Measurements from ENCODE around the gene IL13.

Gene IL13

DNA sequence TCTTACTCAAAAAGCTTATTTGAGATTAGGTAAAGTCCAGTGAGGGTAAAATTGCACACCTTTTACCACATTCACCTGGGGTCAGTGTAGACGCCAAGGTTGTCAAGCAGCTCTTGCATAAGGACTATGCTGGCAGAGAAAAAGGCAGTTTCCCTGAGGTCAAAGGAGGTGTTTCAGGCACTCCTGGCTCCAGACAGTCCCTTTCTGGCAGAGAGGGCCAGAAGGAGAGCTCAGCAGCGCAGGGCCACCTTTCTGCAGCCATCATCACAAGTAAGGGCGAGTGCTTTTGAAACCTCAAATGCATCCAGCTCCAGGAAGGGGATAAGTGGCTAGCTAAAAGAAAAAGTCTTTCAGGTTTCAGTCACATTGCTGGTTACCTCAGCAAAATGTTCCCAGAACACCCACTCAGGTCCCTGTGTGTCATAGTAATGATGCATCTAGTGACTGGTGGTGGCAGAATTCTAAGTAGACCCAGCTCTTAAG lies 16.7 kb upstream of the IL13 start:
- Mint-ChIP-seq H3K4me3 (no peak overlapping the region), H3K27me3 (no peaks in the 10 kb centered on the region), H3K27ac (ENCODE audit: low read depth) (no peak overlapping the region), H3K9me3 (no peaks in the 10 kb centered on the region), H3K4me1 (no peaks in the 10 kb centered on the region), H3K36me3 (ENCODE audit: insufficient read depth) (peaks cover 36% of the 10 kb centered on the region)
- DNase-seq (ENCODE audit: low spot score in 2 of 2) (no peak), ATAC-seq (replicated peaks; ENCODE audit: extremely low read depth, poor library complexity, severe bottlenecking) (no peak)

DNA sequence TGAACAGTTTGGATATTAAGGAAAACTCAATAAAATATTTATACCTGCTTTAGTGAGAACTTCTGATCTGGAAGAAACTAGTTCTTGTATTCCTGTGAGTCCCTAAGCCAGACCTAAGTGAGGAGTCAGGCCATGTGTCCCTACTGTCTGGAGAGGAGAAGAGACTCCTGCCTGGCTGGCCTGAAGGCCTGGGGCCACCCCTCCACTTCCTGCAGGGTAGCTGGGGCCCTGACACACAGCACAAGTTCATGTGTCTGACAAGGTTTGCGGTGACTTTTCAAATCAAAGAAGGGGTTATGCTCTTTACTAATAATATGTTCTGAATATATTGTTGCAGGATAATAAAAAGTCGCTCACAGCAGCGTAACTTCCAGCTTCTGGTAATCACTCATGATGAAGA lies 16.1 kb upstream of the IL13 start:
- Mint-ChIP-seq H3K27me3 (no peaks in the 10 kb centered on the region), H3K4me1 (no peaks in the 10 kb centered on the region), H3K4me3 (no peak overlapping the region), H3K36me3 (ENCODE audit: insufficient read depth) (peaks cover 36% of the 10 kb centered on the region), H3K9me3 (no peaks in the 10 kb centered on the region), H3K27ac (ENCODE audit: low read depth) (no peak overlapping the region)
- DNase-seq (ENCODE audit: low spot score in 2 of 2), result no peak
- ATAC-seq (replicated peaks; ENCODE audit: extremely low read depth, poor library complexity, severe bottlenecking), result no peak

DNA sequence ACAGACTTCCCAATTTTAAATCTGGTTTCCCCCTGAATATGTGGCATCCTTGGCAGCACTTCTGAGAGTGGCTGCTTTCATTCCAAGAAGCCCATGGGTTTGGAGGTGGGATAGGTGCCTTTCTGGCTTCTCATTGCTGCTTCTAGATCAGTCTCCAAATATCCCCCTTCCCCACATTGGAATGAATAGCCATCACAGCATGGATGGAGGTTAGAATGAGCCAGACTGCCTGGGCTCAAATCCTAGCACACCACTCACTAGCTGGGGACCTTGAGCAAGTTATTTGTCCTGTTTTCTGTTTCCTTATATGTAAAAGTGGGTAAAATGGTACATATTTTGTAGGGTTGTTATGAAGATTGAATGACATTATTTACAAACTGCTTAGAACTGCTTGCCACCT lies 13.8 kb upstream of the IL13 start:
- DNase-seq (ENCODE audit: low spot score in 2 of 2) (no peak), ATAC-seq (replicated peaks; ENCODE audit: extremely low read depth, poor library complexity, severe bottlenecking) (no peak)
- Mint-ChIP-seq H3K27ac (ENCODE audit: low read depth) (no peak overlapping the region), H3K4me3 (no peak overlapping the region), H3K4me1 (no peaks in the 10 kb centered on the region), H3K9me3 (peaks cover 11% of the 10 kb centered on the region), H3K36me3 (ENCODE audit: insufficient read depth) (peaks cover 20% of the 10 kb centered on the region), H3K27me3 (no peaks in the 10 kb centered on the region)

DNA sequence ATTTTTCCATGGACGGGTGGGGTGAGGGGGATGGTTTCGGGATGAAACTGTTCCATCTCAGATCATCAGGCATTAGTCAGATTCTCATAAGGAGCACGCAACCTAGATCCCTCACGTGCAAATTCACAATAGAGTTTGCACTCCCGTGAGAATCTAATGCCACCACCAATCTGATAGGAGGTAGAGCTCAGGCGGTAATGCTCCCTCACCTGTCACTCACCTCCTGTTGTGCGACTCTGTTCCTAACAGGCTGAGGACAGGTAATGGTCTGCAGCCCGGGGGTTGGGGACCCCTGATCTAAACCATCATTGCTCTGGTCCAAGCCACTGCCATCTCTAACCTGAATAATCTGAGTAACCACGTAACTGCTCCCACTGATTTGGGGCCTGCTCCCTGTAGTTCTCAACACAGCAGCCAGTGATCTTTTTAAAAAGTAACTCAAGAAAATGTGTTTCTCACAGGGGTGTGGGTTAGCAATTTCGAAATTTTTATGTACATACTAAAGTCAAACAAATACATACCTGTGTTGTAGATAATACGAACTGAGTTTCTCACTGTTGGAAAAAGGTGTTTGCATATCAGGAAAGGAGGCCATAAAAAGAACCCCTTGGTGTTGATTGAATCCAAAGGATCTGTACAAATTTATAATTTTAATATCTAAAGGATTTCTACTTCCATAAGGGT lies 11.2 kb upstream of the IL13 start:
- ATAC-seq (replicated peaks; ENCODE audit: extremely low read depth, poor library complexity, severe bottlenecking), result no peak
- Mint-ChIP-seq H3K4me3 (no peak overlapping the region), H3K4me1 (no peaks in the 10 kb centered on the region), H3K36me3 (ENCODE audit: insufficient read depth) (peaks cover 9% of the 10 kb centered on the region), H3K9me3 (peaks cover 11% of the 10 kb centered on the region), H3K27ac (ENCODE audit: low read depth) (no peak overlapping the region), H3K27me3 (no peaks in the 10 kb centered on the region)
- DNase-seq (ENCODE audit: low spot score in 2 of 2), result no peak

DNA sequence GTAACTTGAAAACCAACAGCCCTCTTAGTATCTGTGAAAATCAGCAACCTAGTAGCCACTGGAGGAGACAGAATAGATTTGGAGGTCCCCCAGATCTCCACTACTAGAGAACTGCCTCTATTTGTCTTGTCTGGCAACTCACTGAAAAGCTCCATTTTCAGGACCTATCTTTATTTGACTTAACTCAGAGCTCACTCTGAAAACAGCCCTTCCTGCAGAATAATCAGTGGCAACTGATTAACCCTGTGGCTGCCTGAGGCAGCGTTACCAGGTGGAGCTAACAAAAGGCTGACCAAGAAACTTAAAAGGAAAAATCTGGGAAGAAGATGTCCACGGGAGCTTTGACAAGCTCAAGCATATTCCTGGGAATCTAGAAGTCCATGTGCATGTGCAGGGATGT lies 10.5 kb upstream of the IL13 start:
- ATAC-seq (replicated peaks; ENCODE audit: extremely low read depth, poor library complexity, severe bottlenecking), result no peak
- Mint-ChIP-seq H3K9me3 (peaks cover 11% of the 10 kb centered on the region), H3K4me3 (no peak overlapping the region), H3K27me3 (no peaks in the 10 kb centered on the region), H3K36me3 (ENCODE audit: insufficient read depth) (peaks cover 5% of the 10 kb centered on the region), H3K27ac (ENCODE audit: low read depth) (no peak overlapping the region), H3K4me1 (no peaks in the 10 kb centered on the region)
- no peak for DNase-seq (ENCODE audit: low spot score in 2 of 2)

DNA sequence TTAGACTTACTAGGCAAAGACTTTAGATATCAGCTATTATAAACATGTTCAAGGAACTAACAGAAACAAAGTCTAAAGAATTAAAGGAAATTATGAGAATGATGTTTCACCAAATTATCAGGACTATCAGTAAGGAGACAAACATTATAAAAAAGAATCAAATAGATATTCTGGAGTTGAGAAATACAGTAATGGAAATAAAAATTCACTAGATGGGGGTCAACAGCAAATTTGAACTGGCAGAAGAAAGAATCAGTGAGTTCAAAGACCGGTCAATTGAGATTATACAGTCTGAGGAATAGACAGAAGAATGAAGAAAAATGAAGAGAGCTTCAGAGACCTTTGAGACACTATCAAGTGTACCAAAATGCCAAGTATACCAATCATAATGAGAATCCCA lies 9.6 kb upstream of the IL13 start:
- H3K4me3 Mint-ChIP-seq, result no peak overlapping the region
- H3K27me3 Mint-ChIP-seq, result no peaks in the 10 kb centered on the region
- DNase-seq (ENCODE audit: low spot score in 2 of 2), result no peak
- no peaks in the 10 kb centered on the region for H3K4me1 Mint-ChIP-seq
- H3K27ac Mint-ChIP-seq (ENCODE audit: low read depth), result no peak overlapping the region
- no peaks in the 10 kb centered on the region for H3K36me3 Mint-ChIP-seq (ENCODE audit: insufficient read depth)
- H3K9me3 Mint-ChIP-seq, result peaks cover 11% of the 10 kb centered on the region
- no peak for ATAC-seq (replicated peaks; ENCODE audit: extremely low read depth, poor library complexity, severe bottlenecking)

DNA sequence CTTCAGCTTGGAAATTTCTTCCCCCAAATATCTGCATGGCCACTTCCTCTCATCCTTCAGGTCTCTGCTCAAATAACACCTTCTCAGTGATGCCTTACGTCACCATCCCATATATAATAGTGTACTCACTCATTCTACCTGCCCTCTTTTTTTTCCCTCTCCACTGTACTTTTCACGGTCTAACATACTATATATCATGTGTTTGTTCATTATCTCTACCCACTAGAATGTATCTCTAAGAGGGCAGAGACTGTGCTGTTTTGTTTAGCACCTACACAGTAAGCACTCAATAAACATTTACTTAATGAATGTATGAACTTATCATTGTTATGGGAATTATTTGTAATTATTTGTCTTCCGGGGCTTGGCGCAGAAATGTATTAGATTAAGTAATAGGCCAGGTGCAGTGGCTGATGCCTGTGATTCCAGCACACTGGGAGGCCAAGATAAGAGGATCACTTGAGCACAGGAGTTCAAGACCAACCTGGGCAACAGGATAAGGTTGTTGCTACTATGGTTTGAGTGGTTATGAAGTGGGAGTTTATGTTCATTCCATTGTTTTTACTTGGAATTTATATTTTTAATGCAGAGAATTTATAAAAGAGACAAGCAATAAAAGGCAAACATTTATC lies 6.0 kb upstream of the IL13 start:
- no peak overlapping the region for H3K27ac Mint-ChIP-seq (ENCODE audit: low read depth)
- no peak overlapping the region for H3K4me3 Mint-ChIP-seq
- no peak for ATAC-seq (replicated peaks; ENCODE audit: extremely low read depth, poor library complexity, severe bottlenecking)
- peaks cover 7% of the 10 kb centered on the region for H3K4me1 Mint-ChIP-seq
- H3K9me3 Mint-ChIP-seq, result peaks cover 11% of the 10 kb centered on the region
- H3K36me3 Mint-ChIP-seq (ENCODE audit: insufficient read depth), result no peaks in the 10 kb centered on the region
- peaks cover 7% of the 10 kb centered on the region for H3K27me3 Mint-ChIP-seq
- no peak for DNase-seq (ENCODE audit: low spot score in 2 of 2)

DNA sequence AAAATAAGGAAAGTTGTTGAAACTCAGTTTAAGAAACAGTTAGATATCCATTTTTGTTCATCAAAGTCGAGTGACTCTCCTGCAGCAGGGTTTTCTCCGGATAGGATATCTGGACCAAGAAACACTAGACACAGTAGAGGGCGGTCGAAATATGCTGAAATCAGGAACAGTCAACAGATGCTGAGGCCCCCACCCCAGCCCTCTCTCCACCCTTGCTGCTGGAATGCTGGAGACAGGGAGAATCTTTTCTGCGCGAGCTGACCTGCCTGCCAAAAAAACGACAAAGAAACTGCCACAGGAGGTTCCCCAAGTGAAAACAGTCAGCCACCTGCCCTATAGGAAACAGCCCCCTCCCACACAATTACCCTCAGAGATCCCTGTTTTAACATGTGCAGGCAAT lies 4.3 kb upstream of the IL13 start:
- Mint-ChIP-seq H3K4me3 (no peak overlapping the region), H3K27ac (ENCODE audit: low read depth) (no peak overlapping the region), H3K4me1 (peaks cover 9% of the 10 kb centered on the region), H3K9me3 (peaks cover under 1% of the 10 kb centered on the region), H3K36me3 (ENCODE audit: insufficient read depth) (no peaks in the 10 kb centered on the region), H3K27me3 (peaks cover 8% of the 10 kb centered on the region)
- no peak for ATAC-seq (replicated peaks; ENCODE audit: extremely low read depth, poor library complexity, severe bottlenecking)
- no peak for DNase-seq (ENCODE audit: low spot score in 2 of 2)

DNA sequence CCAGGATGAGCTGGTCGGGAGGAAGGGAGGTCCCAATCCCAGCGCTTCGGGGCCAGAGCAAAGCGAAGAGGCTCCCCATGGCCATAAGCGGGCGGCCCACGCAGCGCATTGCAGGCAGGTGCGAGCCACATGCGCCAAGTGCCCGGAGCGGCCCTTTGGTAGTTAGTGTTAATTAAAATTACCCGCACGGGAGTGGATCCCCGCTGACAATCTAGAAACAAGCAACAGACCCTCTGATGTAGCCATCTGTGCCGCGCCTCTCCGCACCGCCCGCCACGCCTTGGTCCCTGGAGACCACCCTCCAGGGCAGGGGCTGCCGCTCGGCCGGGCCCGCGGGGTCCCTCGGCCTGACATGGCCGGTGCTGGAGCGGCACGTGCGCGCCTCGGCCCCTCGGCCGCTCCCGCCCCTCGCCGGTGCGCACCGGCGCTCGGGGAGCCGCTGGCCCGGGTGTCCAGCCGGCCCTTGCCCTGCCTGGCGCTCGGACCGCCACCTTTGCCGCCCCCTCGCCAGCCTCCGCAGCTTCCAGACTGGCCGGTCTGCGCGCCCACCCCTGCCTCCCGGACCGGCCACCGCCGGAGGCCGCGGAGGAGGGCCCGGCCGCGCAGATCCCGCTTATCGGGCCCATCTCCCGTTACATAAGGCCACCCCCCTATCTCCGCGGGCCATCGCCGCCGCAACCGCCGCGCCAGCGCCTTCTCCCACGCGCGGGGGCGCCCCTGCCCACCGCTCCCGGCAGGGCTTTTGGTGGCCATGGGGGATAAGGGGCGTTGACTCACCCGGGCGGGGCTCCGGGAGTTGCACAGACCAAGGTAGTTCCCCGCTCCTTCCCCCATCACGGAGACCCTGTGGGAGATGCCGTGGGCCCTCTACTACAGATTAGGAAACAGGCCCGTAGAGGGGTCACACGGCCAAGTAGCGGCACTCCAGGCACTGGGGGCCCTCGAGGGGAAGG lies 1.9 kb upstream of the IL13 start:
- no peak for DNase-seq (ENCODE audit: low spot score in 2 of 2)

DNA sequence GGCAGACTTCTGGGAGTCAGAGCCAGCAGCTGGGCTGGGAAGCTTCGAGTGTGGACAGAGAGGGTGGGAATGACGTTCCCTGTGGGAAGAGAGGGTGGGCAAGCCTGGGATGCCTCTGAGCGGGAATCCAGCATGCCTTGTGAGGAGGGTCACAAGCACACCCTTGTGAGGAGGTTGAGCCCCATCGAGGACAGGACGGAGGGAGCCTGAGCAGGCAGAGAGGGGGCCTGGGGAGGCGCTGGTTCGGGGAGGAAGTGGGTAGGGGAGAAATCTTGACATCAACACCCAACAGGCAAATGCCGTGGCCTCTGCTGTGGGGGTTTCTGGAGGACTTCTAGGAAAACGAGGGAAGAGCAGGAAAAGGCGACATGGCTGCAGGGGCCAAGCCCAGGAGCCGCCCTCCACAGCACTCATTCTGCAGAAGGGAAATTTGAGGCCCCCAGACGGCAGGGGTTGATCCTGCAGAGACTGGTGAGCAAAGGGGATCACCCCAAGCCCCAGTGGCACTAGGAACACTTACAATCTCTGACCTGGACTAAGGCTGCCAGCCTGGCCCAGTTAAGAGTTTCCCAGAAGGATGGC lies 1.1 kb upstream of the IL13 start:
- H3K27ac Mint-ChIP-seq (ENCODE audit: low read depth), result no peak overlapping the region
- no peak for DNase-seq (ENCODE audit: low spot score in 2 of 2)

More for the DNA sequence above, 1.9 kb upstream of the IL13 start:
- peak overlapping the region; percentile 72 for H3K4me3 Mint-ChIP-seq
- H3K36me3 Mint-ChIP-seq (ENCODE audit: insufficient read depth), result no peaks in the 10 kb centered on the region
- peak; percentile 45 for ATAC-seq (replicated peaks; ENCODE audit: extremely low read depth, poor library complexity, severe bottlenecking)
- H3K9me3 Mint-ChIP-seq, result no peaks in the 10 kb centered on the region
- H3K27ac Mint-ChIP-seq (ENCODE audit: low read depth), result no peak overlapping the region
- peaks cover 9% of the 10 kb centered on the region for H3K4me1 Mint-ChIP-seq
- H3K27me3 Mint-ChIP-seq, result peaks cover 8% of the 10 kb centered on the region

DNA sequence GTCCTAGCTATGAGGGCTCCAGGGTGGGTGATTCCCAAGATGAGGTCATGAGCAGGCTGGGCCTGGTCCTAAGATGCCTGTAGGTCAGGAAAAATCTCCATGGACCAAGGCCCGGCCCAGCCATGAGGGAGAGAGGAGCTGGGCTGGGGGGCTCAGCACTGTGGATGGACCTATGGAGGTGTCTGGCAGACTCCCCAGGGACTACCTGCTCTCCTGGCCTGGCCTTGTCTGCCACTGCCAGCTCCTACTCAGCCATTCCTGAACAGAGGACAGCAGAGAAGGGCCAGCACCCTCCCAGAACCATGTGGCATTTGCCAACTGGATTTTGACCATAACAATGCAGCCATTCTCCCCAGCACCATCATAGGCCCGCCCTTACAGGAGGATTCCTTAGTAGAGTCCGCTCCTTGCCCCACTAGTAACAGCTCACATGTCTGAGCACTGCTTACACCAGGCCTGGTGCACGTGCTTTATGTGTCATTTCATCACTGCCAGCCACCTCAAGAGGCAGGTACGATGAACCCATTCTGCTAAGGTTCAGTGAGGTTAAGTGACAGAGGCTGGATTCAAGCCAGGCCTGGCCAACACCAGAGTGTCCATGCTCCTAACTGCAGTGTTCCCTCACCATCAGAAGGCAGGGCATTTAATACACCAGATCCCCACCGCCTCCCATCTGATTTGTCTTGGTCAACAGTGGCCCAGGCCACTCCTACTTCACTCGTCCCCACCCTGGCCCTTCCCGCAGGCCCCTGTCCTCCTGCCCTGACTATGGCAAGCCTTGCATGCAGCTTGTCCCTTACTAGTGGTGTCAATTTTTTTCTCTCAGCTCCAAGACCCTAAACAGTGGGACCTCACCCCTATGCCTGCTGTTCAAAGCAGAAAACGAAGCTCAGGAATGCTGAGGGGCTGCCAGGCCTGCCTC lies 669 bp downstream of the IL13 start:
- H3K9me3 Mint-ChIP-seq, result no peaks in the 10 kb centered on the region
- peaks cover 8% of the 10 kb centered on the region for H3K27me3 Mint-ChIP-seq
- ATAC-seq (replicated peaks; ENCODE audit: extremely low read depth, poor library complexity, severe bottlenecking) (no peak), DNase-seq (ENCODE audit: low spot score in 2 of 2) (no peak)
- no peak overlapping the region for H3K4me3 Mint-ChIP-seq
- H3K27ac Mint-ChIP-seq (ENCODE audit: low read depth), result no peak overlapping the region
- H3K4me1 Mint-ChIP-seq, result peaks cover 21% of the 10 kb centered on the region
- peaks cover 2% of the 10 kb centered on the region for H3K36me3 Mint-ChIP-seq (ENCODE audit: insufficient read depth)

More for the DNA sequence above, 1.1 kb upstream of the IL13 start:
- ATAC-seq (replicated peaks; ENCODE audit: extremely low read depth, poor library complexity, severe bottlenecking), result peak; percentile 31
- H3K27me3 Mint-ChIP-seq, result peaks cover 8% of the 10 kb centered on the region
- no peaks in the 10 kb centered on the region for H3K36me3 Mint-ChIP-seq (ENCODE audit: insufficient read depth)
- peaks cover 9% of the 10 kb centered on the region for H3K4me1 Mint-ChIP-seq
- H3K9me3 Mint-ChIP-seq, result no peaks in the 10 kb centered on the region
- peak overlapping the region; percentile 72 for H3K4me3 Mint-ChIP-seq

Measured in central memory CD8-positive, alpha-beta T cell (primary cell).